A549 (cell line): Measurements from ENCODE around the gene SPAG9. TPM values are rescaled to one million over a fixed set of nuclear protein-coding genes. Genes with fewer than 3 reads are reported as not detected.

Experiments used
- ATAC-seq, 2 experiments: fragments of 200-7000 bp in 1 of 2; fragments of >200 bp in 1 of 2; cut with Nextera tagmentation in 1 of 2; cut with Tn5 transposase in 1 of 2; 3 replicates each; pipeline versions ENCODE4 v1.8.0 to v1.9.1; 2018 to 2020; ENCODE audit warnings: mild to moderate bottlenecking in 1 of 2, moderate library complexity in 1 of 2
- CTCF ChIA-PET: fragments of 300-600 bp; sonication (Branson Sonifier 250); formaldehyde crosslinking; extraction: SDS; loops from one replicate; lab custom pipeline; 2021; ENCODE audit warnings: antibody characterized with exemption, inconsistent platforms; lab: Yijun Ruan, JAX
- POLR2A ChIA-PET: fragments of 350-600 bp; formaldehyde crosslinking; extraction: SDS; loops from one replicate; lab custom pipeline; 2021; ENCODE audit warnings: antibody characterized with exemption, inconsistent platforms; lab: Yijun Ruan, JAX
- DNase-seq, 2 experiments: peaks; one replicate each; pipeline versions ENCODE4 v3.0.0 to v3.0.0-alpha.2; 2011 to 2016; ENCODE audit warnings: low read depth in 1 of 2, low spot score in 1 of 2
- FAIRE-seq: peaks from 2 replicates; lab custom pipeline; 2011; peaks lifted over from hg19 to GRCh38; lab: Jason Lieb, UNC
- H3K27ac ChIP-seq, 2 experiments: fragments of >200 bp; sonication (Bioruptor Twin); formaldehyde crosslinking; 3 replicates each; pipeline ENCODE4 v1.5.1; 2016 to 2017
- H3K4me1 ChIP-seq: fragments of >200 bp; sonication (Bioruptor Twin); formaldehyde crosslinking; 3 replicates; pipeline ENCODE4 v1.6.1; 2016
- H3K4me2 ChIP-seq: fragments of >200 bp; sonication (Bioruptor Twin); formaldehyde crosslinking; 3 replicates; pipeline ENCODE4 v1.6.1; 2016
- H3K4me3 ChIP-seq: fragments of >200 bp; sonication (Bioruptor Twin); formaldehyde crosslinking; 3 replicates; pipeline ENCODE4 v1.5.1; 2016
- H3K9me3 ChIP-seq: fragments of >200 bp; sonication (Bioruptor Twin); formaldehyde crosslinking; 3 replicates; pipeline ENCODE4 v1.6.1; 2016
- CBX8 ChIP-seq: fragments of 200-600 bp; sonication (generic); IDR thresholded peaks from 2 replicates; pipeline ENCODE4 v1.6.1; 2016
- CHD2 ChIP-seq: fragments of 150-350 bp; IDR thresholded peaks from 2 replicates; pipeline ENCODE4 v1.6.1; 2014; ENCODE audit warnings: low read length; ENCODE audit not compliant: partially characterized antibody
- CHD4 ChIP-seq: fragments of 200-600 bp; sonication (generic); IDR thresholded peaks from 2 replicates; pipeline ENCODE4 v1.6.1; 2016; ENCODE audit warnings: antibody characterized with exemption, mild to moderate bottlenecking, borderline replicate concordance
- EHF ChIP-seq: fragments of 250-450 bp; sonication (Bioruptor Pico); IDR thresholded peaks from 2 replicates; pipeline ENCODE4 v1.5.0; 2020; ENCODE audit warnings: mild to moderate bottlenecking
- EHMT2 ChIP-seq: fragments of 200-600 bp; sonication (generic); IDR thresholded peaks from 2 replicates; pipeline ENCODE4 v1.6.1; 2016; ENCODE audit warnings: antibody characterized with exemption, low read depth, mild to moderate bottlenecking, moderate library complexity
- EP300 ChIP-seq, 2 experiments: fragments of >200 bp; sonication (Bioruptor Twin); formaldehyde crosslinking; IDR thresholded peaks; 2 replicates in 1 of 2; 3 replicates in 1 of 2; pipeline ENCODE4 v1.6.1; 2016 to 2017
- FOSL2 ChIP-seq, 2 experiments: fragments of 450-650 bp in 1 of 2; fragments of >200 bp in 1 of 2; sonication (Bioruptor Twin) in 1 of 2; formaldehyde crosslinking; IDR thresholded peaks; 2 replicates each; pipeline versions ENCODE4 v1.5.0 to v1.6.1; 2016 to 2020; ENCODE audit warnings: mild to moderate bottlenecking in 1 of 2, moderate library complexity in 1 of 2
- FOXS1 ChIP-seq: fragments of 250-450 bp; sonication (Bioruptor Pico); IDR thresholded peaks from 2 replicates; pipeline ENCODE4 v1.5.0; 2020; ENCODE audit warnings: mild to moderate bottlenecking, moderate library complexity
- GATA3 ChIP-seq: IDR thresholded peaks from 2 replicates; pipeline ENCODE4 v1.6.1; 2012; ENCODE audit warnings: borderline replicate concordance
- HEYL ChIP-seq: fragments of 250-450 bp; sonication (Bioruptor Pico); IDR thresholded peaks from 2 replicates; pipeline ENCODE4 v1.8.0; 2021; ENCODE audit warnings: mild to moderate bottlenecking, moderate library complexity
- HOXA7 ChIP-seq: fragments of 250-450 bp; sonication (Bioruptor Pico); IDR thresholded peaks from 2 replicates; pipeline ENCODE4 v1.5.0; 2020; ENCODE audit warnings: mild to moderate bottlenecking, moderate library complexity
- HOXB13 ChIP-seq: fragments of 250-450 bp; sonication (Bioruptor Pico); IDR thresholded peaks from 2 replicates; pipeline ENCODE4 v1.5.0; 2020; ENCODE audit warnings: low read depth, mild to moderate bottlenecking, moderate library complexity
- HOXB5 ChIP-seq: fragments of 250-450 bp; sonication (Bioruptor Pico); IDR thresholded peaks from 2 replicates; pipeline ENCODE4 v1.5.0; 2020; ENCODE audit warnings: mild to moderate bottlenecking, moderate library complexity
- JUN ChIP-seq, 2 experiments: fragments of >200 bp; sonication (Bioruptor Twin); formaldehyde crosslinking; IDR thresholded peaks; 2 replicates in 1 of 2; 3 replicates in 1 of 2; pipeline ENCODE4 v1.6.1; 2016 to 2017
- JUNB ChIP-seq: fragments of >200 bp; sonication (Bioruptor Twin); formaldehyde crosslinking; IDR thresholded peaks from 2 replicates; pipeline ENCODE4 v1.6.1; 2016
- MAFK ChIP-seq: fragments of 450-650 bp; IDR thresholded peaks from 2 replicates; pipeline ENCODE4 v1.6.1; 2014; ENCODE audit not compliant: partially characterized antibody
- MAZ ChIP-seq: fragments of 150-350 bp; IDR thresholded peaks from 2 replicates; pipeline ENCODE4 v1.6.1; 2014; ENCODE audit warnings: antibody characterized with exemption, low read depth, low read length, borderline replicate concordance
- NPAS2 ChIP-seq: fragments of 250-450 bp; sonication (Bioruptor Pico); IDR thresholded peaks from 2 replicates; pipeline ENCODE4 v1.8.0; 2022; ENCODE audit warnings: mild to moderate bottlenecking, moderate library complexity, borderline replicate concordance
- NR3C1 ChIP-seq: fragments of >200 bp; sonication (Bioruptor Twin); formaldehyde crosslinking; IDR thresholded peaks from 3 replicates; pipeline ENCODE4 v1.6.1; 2017
- RARB ChIP-seq: fragments of 250-450 bp; sonication (Bioruptor Pico); IDR thresholded peaks from 2 replicates; pipeline ENCODE4 v1.8.0; 2021; ENCODE audit warnings: mild to moderate bottlenecking, moderate library complexity
- RCOR1 ChIP-seq: fragments of 150-350 bp; IDR thresholded peaks from 2 replicates; pipeline ENCODE4 v1.6.1; 2014; ENCODE audit warnings: antibody characterized with exemption, low read length, low read depth
- RFX5 ChIP-seq: fragments of 450-650 bp; IDR thresholded peaks from 2 replicates; pipeline ENCODE4 v1.7.1; 2014; ENCODE audit warnings: antibody characterized with exemption, mild to moderate bottlenecking, moderate library complexity
- SMC3 ChIP-seq: fragments of >200 bp; sonication (Bioruptor Twin); formaldehyde crosslinking; IDR thresholded peaks from 3 replicates; pipeline ENCODE4 v1.6.1; 2018; ENCODE audit warnings: inconsistent platforms
- ZC3H11A ChIP-seq: fragments of 450-650 bp; IDR thresholded peaks from 2 replicates; pipeline ENCODE4 v1.6.1; 2014; ENCODE audit warnings: antibody characterized with exemption, mild to moderate bottlenecking
- ZFP36 ChIP-seq: fragments of 450-650 bp; IDR thresholded peaks from 2 replicates; pipeline ENCODE4 v1.6.1; 2014; ENCODE audit warnings: borderline replicate concordance; ENCODE audit not compliant: partially characterized antibody
- ZNF302 ChIP-seq: fragments of 250-450 bp; sonication (Bioruptor Pico); IDR thresholded peaks from 2 replicates; pipeline ENCODE4 v1.9.0; 2021; ENCODE audit warnings: inconsistent platforms, mild to moderate bottlenecking, moderate library complexity
- WGBS: methylation state at CpG from one replicate; pipeline ENCODE4 v1.1.6; 2017; ENCODE audit errors: missing lambda C conversion rate; 5-methylcytosine and 5-hydroxymethylcytosine counted together
- polyA plus RNA-seq, 4 experiments: library from polyadenylated mRNA; depleted of rRNA in 3 of 4; stranded (reverse); fragments of >200 nt; fragmentation: RNase III in 1 of 4; extraction: RNeasy Plus Mini Kit Qiagen cat#74134 plus additional on column Dnase treatment in 1 of 4; gene quantifications; 2 replicates in 3 of 4; 3 replicates in 1 of 4; pipeline ENCODE4 v1.2.3, GENCODE V29; 2011 to 2017
- TF ChIP-seq, protein P1 (sequence below): fragments of 150-350 bp; IDR thresholded peaks from 2 replicates; pipeline ENCODE4 v1.6.1; 2014; ENCODE audit warnings: low read depth, mild to moderate bottlenecking, low read length
- TF ChIP-seq, protein P2 (sequence below): IDR thresholded peaks from 2 replicates; pipeline ENCODE4 v1.6.1; 2012; ENCODE audit warnings: low read depth, borderline replicate concordance

The SPAG9 gene
- polyA plus RNA-seq, 2 of the 4 experiments (the other 2 are of a cell fraction): 69.0 to 71.1 TPM

DNA sequence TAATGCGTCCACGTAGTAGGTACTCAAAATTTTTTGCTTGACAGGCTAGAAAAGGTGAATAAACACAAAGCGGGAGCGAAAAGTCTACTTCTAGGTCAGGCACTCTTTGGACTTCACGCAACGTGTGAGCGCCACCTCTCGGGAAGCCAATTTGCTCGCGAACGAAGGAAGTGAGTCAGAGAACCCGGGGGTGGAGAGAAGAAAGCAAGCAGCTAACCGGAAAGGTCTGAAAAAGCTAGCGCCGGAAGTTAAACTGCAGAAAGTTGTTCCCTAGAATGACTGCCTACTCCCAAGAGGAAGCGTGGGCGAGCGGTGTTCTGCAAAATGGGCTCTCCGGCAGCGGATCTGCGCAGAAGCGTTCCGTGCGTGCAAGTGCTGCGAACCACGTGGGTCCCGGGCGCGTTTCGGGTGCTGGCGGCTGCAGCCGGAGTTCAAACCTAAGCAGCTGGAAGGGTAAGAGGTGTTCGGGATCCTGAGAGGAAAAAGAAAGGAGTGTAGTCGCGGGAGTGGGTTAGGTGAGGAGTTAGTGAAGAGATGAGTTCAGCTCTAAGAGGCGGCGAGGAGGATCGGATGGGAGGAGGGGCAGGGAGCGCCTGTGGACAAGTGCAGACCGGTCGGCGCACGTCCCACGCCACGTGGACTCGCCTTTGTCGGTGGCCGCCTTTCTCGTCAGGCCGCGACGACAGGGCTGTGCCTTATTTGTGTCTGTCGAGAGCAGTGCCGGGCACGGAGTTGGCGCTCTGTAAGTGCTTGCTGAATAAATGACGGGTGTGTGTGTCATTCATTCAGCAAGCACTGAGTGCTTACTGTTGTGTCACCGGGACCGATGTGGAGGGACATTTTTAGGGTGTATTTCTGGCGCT is 32.8 kb upstream of the SPAG9 start, which contains the start of gene NME1 (continued):
- TF ChIP-seq, protein P1, sequence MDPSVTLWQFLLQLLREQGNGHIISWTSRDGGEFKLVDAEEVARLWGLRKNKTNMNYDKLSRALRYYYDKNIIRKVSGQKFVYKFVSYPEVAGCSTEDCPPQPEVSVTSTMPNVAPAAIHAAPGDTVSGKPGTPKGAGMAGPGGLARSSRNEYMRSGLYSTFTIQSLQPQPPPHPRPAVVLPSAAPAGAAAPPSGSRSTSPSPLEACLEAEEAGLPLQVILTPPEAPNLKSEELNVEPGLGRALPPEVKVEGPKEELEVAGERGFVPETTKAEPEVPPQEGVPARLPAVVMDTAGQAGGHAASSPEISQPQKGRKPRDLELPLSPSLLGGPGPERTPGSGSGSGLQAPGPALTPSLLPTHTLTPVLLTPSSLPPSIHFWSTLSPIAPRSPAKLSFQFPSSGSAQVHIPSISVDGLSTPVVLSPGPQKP: no peak
- TF ChIP-seq JUN (IDR thresholded peaks at IDR 0.05) (peak; percentile 94 to 99), MAFK (peak; percentile 41), NPAS2 (CRISPR knock-in tag) (no peak), CBX8 (no peak), HOXB13 (CRISPR knock-in tag) (no peak)
- TF ChIP-seq, protein P2, sequence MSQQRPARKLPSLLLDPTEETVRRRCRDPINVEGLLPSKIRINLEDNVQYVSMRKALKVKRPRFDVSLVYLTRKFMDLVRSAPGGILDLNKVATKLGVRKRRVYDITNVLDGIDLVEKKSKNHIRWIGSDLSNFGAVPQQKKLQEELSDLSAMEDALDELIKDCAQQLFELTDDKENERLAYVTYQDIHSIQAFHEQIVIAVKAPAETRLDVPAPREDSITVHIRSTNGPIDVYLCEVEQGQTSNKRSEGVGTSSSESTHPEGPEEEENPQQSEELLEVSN: peak; percentile 90
- TF ChIP-seq, all 56 proteins: peak for 24

DNA sequence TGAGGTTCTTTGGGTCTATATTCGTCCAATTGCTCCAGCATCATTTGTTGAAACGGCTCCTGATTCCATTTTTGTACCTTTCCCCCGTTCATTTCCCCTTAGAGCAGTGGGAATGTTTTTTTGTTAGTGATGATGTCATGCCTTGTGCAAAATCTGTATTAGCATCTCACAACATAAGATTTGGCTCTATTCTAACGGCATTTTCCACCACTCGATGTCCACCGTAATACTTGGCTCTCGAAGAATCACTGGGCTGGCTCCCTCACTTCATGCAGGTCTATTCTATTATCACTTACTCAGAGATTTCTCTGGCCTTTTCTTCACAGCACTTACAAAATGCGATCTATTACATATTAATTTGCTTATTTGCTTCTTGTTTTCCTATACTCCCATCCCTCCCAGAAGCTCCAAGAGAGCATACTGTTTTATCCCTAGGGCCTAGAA is 32.1 kb upstream of the SPAG9 start:
- CTCF ChIA-PET: interaction anchor here (0.7 to 6.5 kb wide), 59 partner anchors 10 to 603 kb away, joined by 3 to 202 read pairs (median 6); partner anchors contain the start of genes NME2, SPAG9 and TOB1
- H3K4me2 ChIP-seq: peak overlapping the region; percentile 80
- H3K4me1 ChIP-seq: peaks cover 25% of the 10 kb centered on the region
- H3K9me3 ChIP-seq: no peaks in the 10 kb centered on the region
- DNase-seq (peak in 1 of 2 experiments; percentile 60), FAIRE-seq (no peak), ATAC-seq (peak; percentile 39 to 52)
- WGBS: 6% methylated on average over 8 of the region's 8 CpGs
- H3K4me3 ChIP-seq: peak overlapping the region; percentile 74
- POLR2A ChIA-PET: interaction anchor here (0.8 to 2.5 kb wide), 12 partner anchors 9 to 433 kb away, joined by 3 to 41 read pairs (median 4); partner anchors contain the start of genes LUC7L3, NME2, SPAG9 and TOB1
- peak overlapping the region; percentile 68 to 81 for H3K27ac ChIP-seq
- TF ChIP-seq HOXA7 (CRISPR knock-in tag) (peak; percentile 36; the same call in 1 of the 2 replicates), RCOR1 (no peak), FOSL2 (IDR thresholded peaks at IDR 0.05) (no peak), FOSL2 (CRISPR knock-in tag; IDR thresholded peaks at IDR 0.05) (no peak)

DNA sequence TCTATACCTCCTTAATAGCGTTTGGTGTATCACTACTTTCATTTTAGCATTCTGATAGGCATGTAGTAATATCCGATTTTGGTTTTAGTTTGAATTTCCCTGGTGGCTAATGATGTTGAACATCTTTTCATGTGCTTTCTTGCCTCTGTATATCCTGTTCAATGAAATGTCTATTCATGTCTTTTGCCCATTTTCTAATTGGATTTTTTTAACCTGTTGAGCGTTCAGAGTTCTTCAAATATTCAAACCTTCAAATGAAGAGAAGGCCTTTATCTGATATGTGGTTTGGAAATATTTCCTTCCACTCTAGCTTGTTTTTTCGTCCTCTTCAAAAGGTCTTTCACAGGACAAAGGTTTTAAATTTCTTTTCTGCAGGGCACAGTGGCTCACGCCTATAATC is 30.3 kb upstream of the SPAG9 start:
- H3K4me2 ChIP-seq: no peak overlapping the region
- no peak overlapping the region for H3K4me3 ChIP-seq
- no peaks in the 10 kb centered on the region for H3K9me3 ChIP-seq
- TF ChIP-seq JUN (IDR thresholded peaks at IDR 0.05): no peak
- no peak for TF ChIP-seq JUNB
- no peak for TF ChIP-seq HOXB13 (CRISPR knock-in tag)
- no peak for TF ChIP-seq EHF (CRISPR knock-in tag)
- no peak for TF ChIP-seq MAZ
- no peak for TF ChIP-seq CHD2
- TF ChIP-seq, all 56 proteins: peak for 0
- ATAC-seq: no peak
- Histone ChIP-seq H3K27ac (no peak overlapping the region), H3K4me1 (peaks cover 32% of the 10 kb centered on the region)
- 85% methylated on average over 5 of the region's 5 CpGs for whole genome bisulfite sequencing
- ChIA-PET POLR2A (interaction anchor here (1.1 kb wide), 1 partner anchor 368 kb away, joined by 3 read pairs; no protein-coding TSS in a partner anchor), CTCF (interaction anchor here (0.6 to 6.5 kb wide), 4 partner anchors 25 to 454 kb away, joined by 3 to 202 read pairs (median 62); partner anchors contain the start of gene SPAG9)
- FAIRE-seq: no peak
- no peak for DNase-seq

DNA sequence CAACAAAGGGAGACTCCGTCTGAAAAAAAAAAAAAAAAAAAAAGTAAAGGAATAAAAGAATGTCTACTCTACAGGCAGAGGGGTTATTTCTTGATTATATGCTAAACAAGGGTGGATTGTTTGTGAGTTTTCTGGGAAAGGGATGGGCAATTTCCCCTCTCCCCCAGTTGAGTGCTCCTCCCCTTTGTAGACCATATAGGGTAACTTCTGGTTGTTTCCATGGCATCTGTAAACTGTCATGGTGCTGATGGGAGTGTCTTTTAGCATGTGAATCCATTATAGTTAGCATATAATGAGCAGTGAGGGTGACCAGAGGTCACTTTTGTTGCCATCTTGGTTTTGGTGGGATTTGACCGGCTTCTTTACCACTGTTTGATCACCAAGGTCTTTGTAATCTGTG is 28.5 kb upstream of the SPAG9 start:
- 76% methylated on average over 2 of the region's 2 CpGs for WGBS
- TF ChIP-seq FOSL2 (IDR thresholded peaks at IDR 0.05): no peak
- no peak for TF ChIP-seq FOSL2 (CRISPR knock-in tag; IDR thresholded peaks at IDR 0.05)
- TF ChIP-seq GATA3: no peak
- no peak for TF ChIP-seq SMC3
- TF ChIP-seq HEYL (CRISPR knock-in tag): no peak
- TF ChIP-seq HOXB5: no peak
- no peak for TF ChIP-seq FOXS1 (CRISPR knock-in tag)
- TF ChIP-seq JUN (IDR thresholded peaks at IDR 0.05): no peak
- TF ChIP-seq ZC3H11A: no peak
- TF ChIP-seq EP300 (IDR thresholded peaks at IDR 0.05): no peak
- no peak for TF ChIP-seq CHD4
- TF ChIP-seq ZNF302 (CRISPR knock-in tag): no peak
- no peak for TF ChIP-seq ZFP36
- no peak for TF ChIP-seq RARB
- no peak for TF ChIP-seq RFX5
- no peak for TF ChIP-seq NR3C1
- no peak for TF ChIP-seq EHMT2
- no peak for TF ChIP-seq HOXA7 (CRISPR knock-in tag)
- ATAC-seq (no peak), FAIRE-seq (no peak), DNase-seq (no peak)
- Histone ChIP-seq H3K4me1 (peaks cover 19% of the 10 kb centered on the region; the same call in 2 of the 3 replicates), H3K4me3 (no peak overlapping the region), H3K9me3 (no peaks in the 10 kb centered on the region), H3K27ac (no peak overlapping the region), H3K4me2 (no peak overlapping the region)
- CTCF ChIA-PET: interaction anchor here (1.0 to 2.8 kb wide), 4 partner anchors 29 to 148 kb away, joined by 3 to 8 read pairs (median 3); partner anchors contain the start of gene SPAG9
- POLR2A ChIA-PET: no interaction called here
